Inflammatory macrophage treated with lipopolysaccharide for 1 hour (primary cell): Measurements from ENCODE around the gene ARNT2.
"Not testable (repeated sequence)": the region's sequence is repeated elsewhere in the genome, so short reads cannot be mapped to it uniquely, and the experiment has no call there.

ENCODE experiments used
- DNase-seq, 2 donors: peaks; one replicate each; pipeline ENCODE4 v3.0.0-alpha.2; 2020 to 2022

ARNT2 gene

GRCh38 chr15:80404057-80404760 is at the start of gene ARNT2:
TSS of gene ARNT2 (plus strand) at chr15:80404382. CDS start at chr15:80404516, 134 bp downstream.
- no peak for DNase-seq

- peak in 1 of 2 donors; percentile 19 for DNase-seq
Measured at GRCh38 chr15:80367094-80367493, 37.1 kb upstream of the ARNT2 start.

GRCh38 chr15:80367661-80368060 is 36.5 kb upstream of the ARNT2 start:
- DNase-seq: no peak

GRCh38 chr15:80371924-80372323 is 32.3 kb upstream of the ARNT2 start:
- no peak for DNase-seq

GRCh38 chr15:80374441-80374840 is 29.7 kb upstream of the ARNT2 start:
- no peak for DNase-seq

- no peak for DNase-seq
Measured at GRCh38 chr15:80375968-80376891, 28.0 kb upstream of the ARNT2 start.

- DNase-seq: no peak
Measured at GRCh38 chr15:80379693-80380092, 24.5 kb upstream of the ARNT2 start.

- DNase-seq: no peak
Measured at GRCh38 chr15:80380154-80380553, 24.0 kb upstream of the ARNT2 start.

- DNase-seq: no peak
Measured at GRCh38 chr15:80382285-80382684, 21.9 kb upstream of the ARNT2 start.

- DNase-seq: no peak
Measured at GRCh38 chr15:80384432-80384831, 19.8 kb upstream of the ARNT2 start.

GRCh38 chr15:80386151-80386550 is 18.0 kb upstream of the ARNT2 start:
- no peak for DNase-seq

GRCh38 chr15:80388326-80388725 is 15.9 kb upstream of the ARNT2 start:
- no peak for DNase-seq

GRCh38 chr15:80389370-80389769 is 14.8 kb upstream of the ARNT2 start:
- no peak for DNase-seq

- DNase-seq: not testable (repeated sequence)
Measured at GRCh38 chr15:80390942-80391341, 13.2 kb upstream of the ARNT2 start.

GRCh38 chr15:80395616-80396015 is 8.6 kb upstream of the ARNT2 start:
- DNase-seq: peak; percentile 28 to 52

GRCh38 chr15:80396096-80396495 is 8.1 kb upstream of the ARNT2 start:
- no peak for DNase-seq

- no peak for DNase-seq
Measured at GRCh38 chr15:80399508-80399907, 4.7 kb upstream of the ARNT2 start.

- DNase-seq: no peak
Measured at GRCh38 chr15:80401456-80401855, 2.7 kb upstream of the ARNT2 start.

- no peak for DNase-seq
Measured at GRCh38 chr15:80402339-80402738, 1.8 kb upstream of the ARNT2 start.

- no peak for DNase-seq
Measured at GRCh38 chr15:80403712-80404056, 498 bp upstream of the ARNT2 start.

GRCh38 chr15:80404761-80405553 is 775 bp downstream of the ARNT2 start:
- DNase-seq: peak; percentile 4 to 9

GRCh38 chr15:80405554-80405850 is 1.3 kb downstream of the ARNT2 start:
- DNase-seq: no peak

GRCh38 chr15:80405970-80406369 is 1.8 kb downstream of the ARNT2 start:
- no peak for DNase-seq
